ENCODE measurements around the gene PP2D1.

PP2D1 gene

DNA sequence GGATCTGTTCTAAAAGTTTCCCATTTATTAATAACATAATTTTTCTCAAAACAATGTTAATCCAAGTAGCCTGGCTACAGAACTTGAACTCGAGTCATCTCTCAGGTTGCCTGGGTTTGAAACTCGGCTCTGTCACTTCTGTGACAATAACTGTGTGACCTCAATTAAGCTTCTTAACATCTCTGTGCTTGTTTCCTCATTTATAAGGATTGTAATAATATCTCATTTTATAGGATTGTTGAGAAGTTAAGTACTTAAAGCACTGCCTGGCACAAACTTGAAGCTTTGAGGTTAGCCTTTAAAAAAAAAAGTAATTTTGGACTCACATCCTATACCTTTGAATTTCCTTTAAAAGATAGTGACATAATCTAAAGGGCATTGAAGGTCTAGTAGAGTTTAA, 61.7 kb downstream of the PP2D1 start:
- no peak overlapping the region for H3K4me3 ChIP-seq (replicated peaks in 1 of 2; ENCODE audit: low read depth in 2 of 2, low read length in 2 of 2)
- DNase-seq (ENCODE audit: low read depth in 2 of 2): no peak
- TF ChIP-seq, protein P1, sequence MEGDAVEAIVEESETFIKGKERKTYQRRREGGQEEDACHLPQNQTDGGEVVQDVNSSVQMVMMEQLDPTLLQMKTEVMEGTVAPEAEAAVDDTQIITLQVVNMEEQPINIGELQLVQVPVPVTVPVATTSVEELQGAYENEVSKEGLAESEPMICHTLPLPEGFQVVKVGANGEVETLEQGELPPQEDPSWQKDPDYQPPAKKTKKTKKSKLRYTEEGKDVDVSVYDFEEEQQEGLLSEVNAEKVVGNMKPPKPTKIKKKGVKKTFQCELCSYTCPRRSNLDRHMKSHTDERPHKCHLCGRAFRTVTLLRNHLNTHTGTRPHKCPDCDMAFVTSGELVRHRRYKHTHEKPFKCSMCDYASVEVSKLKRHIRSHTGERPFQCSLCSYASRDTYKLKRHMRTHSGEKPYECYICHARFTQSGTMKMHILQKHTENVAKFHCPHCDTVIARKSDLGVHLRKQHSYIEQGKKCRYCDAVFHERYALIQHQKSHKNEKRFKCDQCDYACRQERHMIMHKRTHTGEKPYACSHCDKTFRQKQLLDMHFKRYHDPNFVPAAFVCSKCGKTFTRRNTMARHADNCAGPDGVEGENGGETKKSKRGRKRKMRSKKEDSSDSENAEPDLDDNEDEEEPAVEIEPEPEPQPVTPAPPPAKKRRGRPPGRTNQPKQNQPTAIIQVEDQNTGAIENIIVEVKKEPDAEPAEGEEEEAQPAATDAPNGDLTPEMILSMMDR (IDR thresholded peaks at IDR 0.05; ENCODE audit: low read depth, low read length): no peak

DNA sequence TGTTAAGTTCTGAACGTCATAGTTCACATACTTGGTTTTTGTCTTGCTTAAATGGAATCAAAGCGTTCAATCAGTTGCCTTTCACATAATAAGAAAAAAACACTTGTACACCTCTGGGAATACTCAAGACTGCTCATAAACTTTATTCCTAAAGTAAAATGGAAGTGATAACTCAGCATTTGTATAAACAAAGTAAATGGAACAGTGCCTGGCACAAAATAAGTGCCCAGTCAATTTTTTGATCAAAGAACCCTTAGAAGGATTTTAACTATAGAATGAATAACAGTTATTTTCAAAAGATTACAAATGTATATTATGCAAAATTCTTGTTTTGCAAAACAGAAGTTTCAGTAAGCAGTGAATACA, 63.9 kb downstream of the PP2D1 start:
- DNase-seq (ENCODE audit: low read depth in 2 of 2): no peak
- H3K4me3 ChIP-seq (replicated peaks in 1 of 2; ENCODE audit: low read depth in 2 of 2, low read length in 2 of 2): peak overlapping the region; percentile 93 to 100
- TF ChIP-seq, protein P1 (IDR thresholded peaks at IDR 0.05; ENCODE audit: low read depth, low read length): no peak

DNA sequence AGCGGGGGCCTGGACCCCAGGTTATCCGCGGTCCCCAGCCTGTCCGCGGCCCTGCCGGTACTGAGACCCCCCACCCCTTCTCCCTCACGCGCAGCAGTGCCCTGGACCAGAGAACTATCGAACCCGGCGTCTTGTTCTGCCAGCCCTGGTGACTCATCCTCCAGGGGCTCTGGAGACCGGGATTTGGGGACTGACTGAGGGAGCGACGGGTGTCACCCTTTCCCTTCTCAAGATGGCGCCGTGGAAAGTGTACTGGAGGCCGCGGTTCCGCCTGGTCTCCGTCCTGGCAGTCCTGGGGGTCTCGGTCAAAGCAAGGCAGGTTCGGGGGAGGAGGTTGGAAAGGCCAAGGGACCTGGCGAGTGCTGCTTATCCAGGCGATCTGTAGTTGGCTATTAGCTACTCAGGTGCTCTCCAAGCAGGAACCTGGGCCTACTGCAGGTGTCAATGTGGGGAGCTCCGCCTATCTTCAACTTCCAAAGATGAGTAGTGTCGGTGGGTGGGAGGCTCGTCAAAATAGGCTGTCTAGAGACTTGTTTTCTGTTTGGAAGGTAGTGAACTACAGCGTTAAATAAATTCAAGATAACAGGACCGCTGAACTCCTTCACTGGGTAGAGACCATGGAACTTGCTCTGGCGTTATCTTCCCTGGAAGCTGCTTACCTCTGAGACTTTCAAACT, 64.4 kb downstream of the PP2D1 start:
- peak; percentile 30 to 45 for DNase-seq (ENCODE audit: low read depth in 2 of 2)
- H3K4me3 ChIP-seq (replicated peaks in 1 of 2; ENCODE audit: low read depth in 2 of 2, low read length in 2 of 2): peak overlapping the region; percentile 93 to 100
- TF ChIP-seq, protein P1 (IDR thresholded peaks at IDR 0.05; ENCODE audit: low read depth, low read length): no peak

DNA sequence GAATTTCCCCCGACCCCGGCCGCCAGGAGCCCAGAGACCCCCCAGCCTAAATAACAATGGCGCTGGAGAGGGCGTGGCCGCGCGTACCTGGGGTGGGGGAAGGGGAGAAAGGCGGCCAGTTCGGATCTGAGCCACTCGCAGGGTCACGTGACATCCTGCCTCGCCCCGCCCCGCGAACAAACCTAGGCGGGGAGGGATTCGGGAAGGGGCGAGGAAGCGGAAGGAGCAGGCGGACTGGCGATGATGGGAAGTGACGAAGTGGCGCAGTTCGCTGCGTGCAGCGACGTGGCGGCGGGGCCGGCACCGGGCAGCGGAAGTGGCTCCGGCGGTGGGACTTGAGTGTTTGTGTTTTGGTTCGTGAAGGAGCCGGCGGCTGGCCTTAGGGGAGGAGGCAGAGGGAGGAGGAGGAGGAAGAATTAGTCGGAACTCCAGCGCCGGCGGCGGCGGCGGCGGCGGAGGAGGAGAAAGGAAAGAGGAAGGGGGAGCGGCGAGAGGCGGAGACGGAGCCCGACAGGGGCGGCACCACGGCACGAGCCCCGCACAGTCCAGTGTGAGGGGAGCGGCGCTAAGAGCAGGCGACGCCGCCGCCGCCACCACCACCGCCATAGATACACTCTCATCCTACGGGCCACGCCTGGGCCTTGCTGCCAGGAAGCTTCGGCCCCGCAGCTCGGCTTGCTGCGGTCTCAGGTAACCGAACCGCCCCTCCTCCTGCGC, 65.1 kb downstream of the PP2D1 start, which contains the start of gene RAB5A:
RAB5A (plus strand) TSS at position 266 of the 717 bp plus-strand sequence. CDS start 3,802 bp downstream, outside the sequence.
- peak within 1 kb of the TSS; percentile 93 to 100 for H3K4me3 ChIP-seq (replicated peaks in 1 of 2; ENCODE audit: low read depth in 2 of 2, low read length in 2 of 2)
- TF ChIP-seq, protein P1 (IDR thresholded peaks at IDR 0.05; ENCODE audit: low read depth, low read length): no peak
- peak; percentile 99 for DNase-seq (ENCODE audit: low read depth in 2 of 2)

DNA sequence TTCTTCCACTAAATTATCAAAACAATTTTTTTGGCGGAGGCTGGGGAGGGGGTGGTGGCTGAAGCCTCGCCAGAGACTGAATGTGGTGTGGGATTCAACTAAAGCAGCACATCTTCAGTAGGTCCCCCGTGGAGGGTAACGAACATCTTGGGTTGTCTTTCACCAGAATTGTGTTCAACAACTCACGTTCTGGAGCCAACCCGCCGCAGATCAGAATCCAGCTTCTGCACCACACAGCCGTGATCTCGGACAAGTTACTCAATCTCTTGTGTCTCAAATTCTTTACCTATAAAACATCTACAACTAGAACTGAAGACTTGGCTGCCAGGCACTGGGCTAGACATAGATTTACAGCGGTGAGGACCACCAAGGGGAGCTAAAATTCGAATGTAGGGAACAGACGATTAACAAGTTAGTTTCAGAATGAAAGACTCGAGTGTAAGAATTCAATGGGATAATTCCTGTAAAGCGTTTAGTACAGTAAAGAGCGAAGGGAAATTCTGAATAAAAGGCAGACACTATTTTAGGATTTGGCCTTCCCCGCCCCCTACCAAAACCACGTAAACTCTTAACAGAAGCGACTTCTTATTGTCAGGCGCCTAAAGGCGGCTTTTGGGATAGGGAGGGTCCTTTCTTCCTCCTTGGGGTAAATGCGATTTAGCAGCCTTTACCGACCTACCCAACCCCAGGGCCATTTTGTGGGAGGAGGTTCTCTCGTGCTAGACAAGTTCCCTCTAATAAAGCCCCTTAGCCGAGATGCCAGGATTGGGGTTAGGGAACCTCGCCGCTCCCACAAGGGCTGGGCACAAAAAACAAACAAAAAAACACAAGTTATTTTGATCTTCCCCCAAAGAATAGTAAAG, 65.9 kb downstream of the PP2D1 start:
- peak overlapping the region; percentile 93 to 100 for H3K4me3 ChIP-seq (replicated peaks in 1 of 2; ENCODE audit: low read depth in 2 of 2, low read length in 2 of 2)
- TF ChIP-seq, protein P1 (IDR thresholded peaks at IDR 0.05; ENCODE audit: low read depth, low read length): no peak
- DNase-seq (ENCODE audit: low read depth in 2 of 2): peak in 1 of 2 donors; percentile 4

DNA sequence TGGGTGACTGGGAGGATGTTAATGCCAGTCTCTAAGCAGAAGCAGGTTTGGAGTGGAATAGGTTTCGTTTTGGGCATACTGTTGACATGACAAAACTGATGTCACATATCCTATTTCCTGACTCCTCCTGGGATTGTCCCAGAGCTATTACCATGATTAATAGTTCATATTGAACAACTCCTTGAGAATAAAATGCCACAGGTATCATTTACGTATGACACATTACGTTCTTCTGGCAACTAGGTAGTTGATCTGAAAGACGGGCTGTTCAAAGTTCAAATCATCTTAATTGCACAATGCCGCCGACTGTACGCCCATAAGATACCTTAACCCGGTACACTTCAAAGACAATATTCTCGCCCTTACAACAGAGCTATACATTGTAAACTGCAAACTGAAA, 66.5 kb downstream of the PP2D1 start:
- H3K4me3 ChIP-seq (replicated peaks in 1 of 2; ENCODE audit: low read depth in 2 of 2, low read length in 2 of 2): no peak overlapping the region
- TF ChIP-seq, protein P1 (IDR thresholded peaks at IDR 0.05; ENCODE audit: low read depth, low read length): no peak
- no peak for DNase-seq (ENCODE audit: low read depth in 2 of 2)

All from cardiac fibroblast (primary cell).